Activated CD4-positive, alpha-beta T cell treated with anti-CD3 and anti-CD28 coated beads, Interleukin-2, amount 10 ng/mL, durations not matched to agents 24 days and 14 days (primary cell): ENCODE measurements around the gene ITPK1. TPM values are rescaled to one million over a fixed set of nuclear protein-coding genes. Genes with fewer than 3 reads are reported as not detected.

ENCODE experiments used
- DNase-seq: peaks from one replicate; pipeline ENCODE4 v3.0.0; 2022
- H3K27ac Mint-ChIP-seq: one replicate; pipeline ENCODE4 v1.8.0; 2022; ENCODE audit warnings: mild to moderate bottlenecking, mixed read lengths
- H3K27me3 Mint-ChIP-seq: one replicate; pipeline ENCODE4 v1.8.0; 2022; ENCODE audit warnings: mixed read lengths
- H3K36me3 Mint-ChIP-seq: one replicate; pipeline ENCODE4 v1.8.0; 2022; ENCODE audit warnings: low read depth, mild to moderate bottlenecking, mixed read lengths
- H3K4me1 Mint-ChIP-seq: one replicate; pipeline ENCODE4 v1.8.0; 2021; ENCODE audit warnings: mixed read lengths
- H3K4me3 Mint-ChIP-seq: one replicate; pipeline ENCODE4 v1.8.0; 2022; ENCODE audit warnings: mild to moderate bottlenecking, moderate library complexity, mixed read lengths
- H3K9me3 Mint-ChIP-seq: one replicate; pipeline ENCODE4 v1.8.0; 2021; ENCODE audit warnings: mixed read lengths
- intact Hi-C: fragments of 100-400 bp; cut with micrococcal nuclease; formaldehyde crosslinking; loops from one replicate; pipeline ENCODE4 v1.15.1; 2023
- total RNA-seq: library from RNA; stranded (reverse); gene quantifications from 2 replicates; pipeline ENCODE4 v1.2.3, GENCODE V29; 2022

The ITPK1 gene
- total RNA-seq, 1 donor from 2014 or later, result 71.0 TPM

- H3K9me3 Mint-ChIP-seq, result no peaks in the 10 kb centered on the region
- intact Hi-C loops, result no loop called here
- H3K4me1 Mint-ChIP-seq, result no peaks in the 10 kb centered on the region
- peaks cover 2% of the 10 kb centered on the region for H3K36me3 Mint-ChIP-seq
- DNase-seq, result no peak
- H3K4me3 Mint-ChIP-seq, result no peak overlapping the region
- no peak overlapping the region for H3K27ac Mint-ChIP-seq
- H3K27me3 Mint-ChIP-seq, result no peaks in the 10 kb centered on the region
These were observed 122.4 kb downstream of the ITPK1 start for GRCh38 chr14:92993302-92993701.

- no peak overlapping the region for H3K27ac Mint-ChIP-seq
- H3K9me3 Mint-ChIP-seq, result no peaks in the 10 kb centered on the region
- H3K4me1 Mint-ChIP-seq, result no peaks in the 10 kb centered on the region
- intact Hi-C loops, result no loop called here
- no peaks in the 10 kb centered on the region for H3K27me3 Mint-ChIP-seq
- peaks cover 2% of the 10 kb centered on the region for H3K36me3 Mint-ChIP-seq
- H3K4me3 Mint-ChIP-seq, result no peak overlapping the region
- no peak for DNase-seq
These were observed 124.2 kb downstream of the ITPK1 start for GRCh38 chr14:92991536-92991935.

- no peak for DNase-seq
- Mint-ChIP-seq H3K36me3 (peaks cover 2% of the 10 kb centered on the region), H3K27me3 (no peaks in the 10 kb centered on the region), H3K4me3 (no peak overlapping the region), H3K27ac (no peak overlapping the region), H3K4me1 (no peaks in the 10 kb centered on the region), H3K9me3 (no peaks in the 10 kb centered on the region)
- intact Hi-C loops, result no loop called here
These were observed 125.0 kb downstream of the ITPK1 start for GRCh38 chr14:92990456-92991430.

GRCh38 chr14:92988786-92989755, 126.7 kb downstream of the ITPK1 start:
- Mint-ChIP-seq H3K9me3 (no peaks in the 10 kb centered on the region), H3K27me3 (no peaks in the 10 kb centered on the region), H3K4me1 (peaks cover 2% of the 10 kb centered on the region), H3K36me3 (peaks cover 2% of the 10 kb centered on the region), H3K4me3 (no peak overlapping the region), H3K27ac (no peak overlapping the region)
- intact Hi-C loops, result no loop called here
- no peak for DNase-seq

- no peak overlapping the region for H3K27ac Mint-ChIP-seq
- H3K9me3 Mint-ChIP-seq, result no peaks in the 10 kb centered on the region
- no peak overlapping the region for H3K4me3 Mint-ChIP-seq
- H3K4me1 Mint-ChIP-seq, result peaks cover 2% of the 10 kb centered on the region
- intact Hi-C loops, result no loop called here
- no peaks in the 10 kb centered on the region for H3K27me3 Mint-ChIP-seq
- no peak for DNase-seq
- peaks cover 2% of the 10 kb centered on the region for H3K36me3 Mint-ChIP-seq
These were observed 127.8 kb downstream of the ITPK1 start for GRCh38 chr14:92987713-92988510.

GRCh38 chr14:92987148-92987570, 128.6 kb downstream of the ITPK1 start:
- Mint-ChIP-seq H3K36me3 (peaks cover 9% of the 10 kb centered on the region), H3K27ac (no peak overlapping the region), H3K27me3 (no peaks in the 10 kb centered on the region), H3K9me3 (no peaks in the 10 kb centered on the region), H3K4me1 (peaks cover 2% of the 10 kb centered on the region), H3K4me3 (no peak overlapping the region)
- no peak for DNase-seq
- intact Hi-C loops, result no loop called here

- Mint-ChIP-seq H3K4me3 (no peak overlapping the region), H3K4me1 (peaks cover 2% of the 10 kb centered on the region), H3K36me3 (peaks cover 12% of the 10 kb centered on the region), H3K27ac (no peak overlapping the region), H3K9me3 (peaks cover 4% of the 10 kb centered on the region), H3K27me3 (no peaks in the 10 kb centered on the region)
- intact Hi-C loops, result no loop called here
- DNase-seq, result no peak
These were observed 129.2 kb downstream of the ITPK1 start for GRCh38 chr14:92986254-92987147.

GRCh38 chr14:92985521-92985920, 130.2 kb downstream of the ITPK1 start:
- H3K4me3 Mint-ChIP-seq, result no peak overlapping the region

GRCh38 chr14:92984896-92985295, 130.8 kb downstream of the ITPK1 start:
- Mint-ChIP-seq H3K4me3 (no peak overlapping the region), H3K9me3 (peaks cover 11% of the 10 kb centered on the region), H3K36me3 (peaks cover 26% of the 10 kb centered on the region), H3K27me3 (no peaks in the 10 kb centered on the region), H3K4me1 (peaks cover 2% of the 10 kb centered on the region), H3K27ac (no peak overlapping the region)
- intact Hi-C loops, result no loop called here
- no peak for DNase-seq

More at GRCh38 chr14:92985521-92985920, 130.2 kb downstream of the ITPK1 start:
- intact Hi-C loops, result no loop called here
- DNase-seq, result no peak
- Mint-ChIP-seq H3K4me1 (peaks cover 2% of the 10 kb centered on the region), H3K36me3 (peaks cover 22% of the 10 kb centered on the region), H3K27ac (no peak overlapping the region), H3K9me3 (peaks cover 11% of the 10 kb centered on the region), H3K27me3 (no peaks in the 10 kb centered on the region)

- no peak overlapping the region for H3K27ac Mint-ChIP-seq
- peaks cover 32% of the 10 kb centered on the region for H3K36me3 Mint-ChIP-seq
- H3K4me3 Mint-ChIP-seq, result no peak overlapping the region
- no peak for DNase-seq
- intact Hi-C loops, result no loop called here
- H3K27me3 Mint-ChIP-seq, result no peaks in the 10 kb centered on the region
- peaks cover 2% of the 10 kb centered on the region for H3K4me1 Mint-ChIP-seq
- H3K9me3 Mint-ChIP-seq, result peaks cover 15% of the 10 kb centered on the region
These were observed 131.5 kb downstream of the ITPK1 start for GRCh38 chr14:92984082-92984788.

GRCh38 chr14:92982956-92983355, 132.8 kb downstream of the ITPK1 start:
- intact Hi-C loops, result no loop called here
- DNase-seq, result no peak
- no peak overlapping the region for H3K4me3 Mint-ChIP-seq
- peaks cover 42% of the 10 kb centered on the region for H3K36me3 Mint-ChIP-seq
- H3K27me3 Mint-ChIP-seq, result no peaks in the 10 kb centered on the region
- peaks cover 2% of the 10 kb centered on the region for H3K4me1 Mint-ChIP-seq
- H3K9me3 Mint-ChIP-seq, result peaks cover 18% of the 10 kb centered on the region
- H3K27ac Mint-ChIP-seq, result no peak overlapping the region

- peaks cover 2% of the 10 kb centered on the region for H3K4me1 Mint-ChIP-seq
- no peaks in the 10 kb centered on the region for H3K27me3 Mint-ChIP-seq
- DNase-seq, result no peak
- peaks cover 23% of the 10 kb centered on the region for H3K9me3 Mint-ChIP-seq
- H3K27ac Mint-ChIP-seq, result no peak overlapping the region
- intact Hi-C loops, result no loop called here
- H3K36me3 Mint-ChIP-seq, result peaks cover 54% of the 10 kb centered on the region
- no peak overlapping the region for H3K4me3 Mint-ChIP-seq
These were observed 134.0 kb downstream of the ITPK1 start for GRCh38 chr14:92981726-92982125.
